ENCODE measurements around the gene HCAR3.

DNA sequence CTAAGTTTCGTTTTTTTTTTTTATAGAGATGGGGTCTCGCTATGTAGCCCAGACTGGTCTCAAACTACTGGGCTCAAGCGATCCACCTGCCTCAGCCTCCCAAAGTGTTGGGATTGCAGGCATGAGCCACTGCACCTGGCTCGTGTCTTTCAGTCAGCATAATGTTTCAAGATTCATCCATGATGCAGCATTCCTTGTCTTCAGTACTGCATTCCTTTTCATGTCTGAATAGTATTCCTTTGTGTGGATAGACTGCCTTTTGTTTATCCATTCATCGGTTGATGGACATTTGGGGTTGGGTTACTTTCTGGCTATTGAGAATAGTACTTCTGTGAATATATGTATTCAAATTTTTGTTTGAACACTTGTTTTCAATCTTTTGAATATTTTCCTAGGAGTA lies 50.9 kb downstream of the HCAR3 start:
- TF ChIP-seq, protein P1, sequence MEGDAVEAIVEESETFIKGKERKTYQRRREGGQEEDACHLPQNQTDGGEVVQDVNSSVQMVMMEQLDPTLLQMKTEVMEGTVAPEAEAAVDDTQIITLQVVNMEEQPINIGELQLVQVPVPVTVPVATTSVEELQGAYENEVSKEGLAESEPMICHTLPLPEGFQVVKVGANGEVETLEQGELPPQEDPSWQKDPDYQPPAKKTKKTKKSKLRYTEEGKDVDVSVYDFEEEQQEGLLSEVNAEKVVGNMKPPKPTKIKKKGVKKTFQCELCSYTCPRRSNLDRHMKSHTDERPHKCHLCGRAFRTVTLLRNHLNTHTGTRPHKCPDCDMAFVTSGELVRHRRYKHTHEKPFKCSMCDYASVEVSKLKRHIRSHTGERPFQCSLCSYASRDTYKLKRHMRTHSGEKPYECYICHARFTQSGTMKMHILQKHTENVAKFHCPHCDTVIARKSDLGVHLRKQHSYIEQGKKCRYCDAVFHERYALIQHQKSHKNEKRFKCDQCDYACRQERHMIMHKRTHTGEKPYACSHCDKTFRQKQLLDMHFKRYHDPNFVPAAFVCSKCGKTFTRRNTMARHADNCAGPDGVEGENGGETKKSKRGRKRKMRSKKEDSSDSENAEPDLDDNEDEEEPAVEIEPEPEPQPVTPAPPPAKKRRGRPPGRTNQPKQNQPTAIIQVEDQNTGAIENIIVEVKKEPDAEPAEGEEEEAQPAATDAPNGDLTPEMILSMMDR (IDR thresholded peaks at IDR 0.05) = no peak
- TF ChIP-seq POLR2A (IDR thresholded peaks at IDR 0.05) = no peak
